GM21576 (cell line): ENCODE results near the gene AOX1.
"Not testable (repeated sequence)": the region's sequence is repeated elsewhere in the genome, so short reads cannot be mapped to it uniquely, and the experiment has no call there.

Experiments
- ATAC-seq: cut with Tn5 transposase; IDR thresholded peaks from one replicate; pipeline ENCODE4 v1.9.1; 2021; ENCODE audit warnings: mild to moderate bottlenecking, moderate library complexity; ENCODE audit not compliant: unreplicated experiment

The AOX1 gene

DNA sequence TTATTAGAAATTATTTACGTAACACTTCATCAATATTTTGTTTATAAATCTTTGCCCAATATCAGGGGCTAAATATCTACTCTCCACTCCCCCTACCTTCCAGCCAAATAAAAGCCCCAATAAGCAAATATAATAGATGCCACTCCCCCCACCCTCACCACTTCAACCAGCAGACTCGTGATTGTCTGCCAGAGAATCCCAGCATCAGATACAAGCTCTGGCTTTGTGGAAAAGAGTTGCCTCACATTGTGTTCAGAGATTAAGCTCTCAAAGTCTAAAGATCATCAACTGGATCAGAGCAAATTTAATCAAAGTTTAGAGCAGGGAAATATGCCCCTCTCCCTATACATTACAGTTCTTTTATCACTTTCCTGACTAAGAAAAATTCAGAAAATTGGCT lies 39.5 kb downstream of the AOX1 start:
- ATAC-seq, result no peak

- ATAC-seq, result no peak
Observed at GRCh38 chr2:200625958-200626363, 40.1 kb downstream of the AOX1 start.

DNA sequence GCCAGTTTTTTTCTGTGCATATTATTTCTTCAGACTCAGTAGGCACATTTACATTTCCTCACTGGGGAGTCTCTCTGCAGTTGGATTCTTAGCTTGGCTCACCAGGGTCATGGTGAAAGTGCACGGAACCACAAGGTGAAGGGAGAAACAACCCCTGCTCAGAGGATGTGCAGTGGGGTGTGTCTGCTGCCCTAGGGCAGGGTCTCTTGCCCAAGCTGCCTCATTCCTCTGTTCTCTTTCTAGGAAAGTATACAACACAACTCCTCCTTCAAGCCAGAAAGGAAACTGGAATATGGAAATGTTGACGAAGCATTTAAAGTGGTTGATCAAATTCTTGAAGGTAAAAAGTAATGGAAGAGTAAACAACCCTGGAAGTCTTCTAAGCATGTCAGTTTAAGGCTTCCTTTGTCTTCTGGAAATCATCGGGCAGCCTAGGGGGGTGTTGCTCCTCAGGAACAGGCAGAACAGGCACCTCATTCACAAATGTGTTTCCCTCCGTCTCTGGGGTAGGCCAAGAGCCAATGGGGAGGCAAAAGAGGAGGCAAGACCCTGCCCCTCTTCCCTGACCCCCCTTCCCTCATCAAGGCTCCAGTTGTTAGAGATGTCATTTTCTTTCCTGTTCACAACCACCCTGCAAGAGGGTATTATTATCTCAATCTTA lies 41.4 kb downstream of the AOX1 start:
- no peak for ATAC-seq

- ATAC-seq, result not testable (repeated sequence)
Observed at GRCh38 chr2:200628461-200628860, 42.6 kb downstream of the AOX1 start.

- ATAC-seq, result no peak
Observed at GRCh38 chr2:200631287-200631686, 45.5 kb downstream of the AOX1 start.

DNA sequence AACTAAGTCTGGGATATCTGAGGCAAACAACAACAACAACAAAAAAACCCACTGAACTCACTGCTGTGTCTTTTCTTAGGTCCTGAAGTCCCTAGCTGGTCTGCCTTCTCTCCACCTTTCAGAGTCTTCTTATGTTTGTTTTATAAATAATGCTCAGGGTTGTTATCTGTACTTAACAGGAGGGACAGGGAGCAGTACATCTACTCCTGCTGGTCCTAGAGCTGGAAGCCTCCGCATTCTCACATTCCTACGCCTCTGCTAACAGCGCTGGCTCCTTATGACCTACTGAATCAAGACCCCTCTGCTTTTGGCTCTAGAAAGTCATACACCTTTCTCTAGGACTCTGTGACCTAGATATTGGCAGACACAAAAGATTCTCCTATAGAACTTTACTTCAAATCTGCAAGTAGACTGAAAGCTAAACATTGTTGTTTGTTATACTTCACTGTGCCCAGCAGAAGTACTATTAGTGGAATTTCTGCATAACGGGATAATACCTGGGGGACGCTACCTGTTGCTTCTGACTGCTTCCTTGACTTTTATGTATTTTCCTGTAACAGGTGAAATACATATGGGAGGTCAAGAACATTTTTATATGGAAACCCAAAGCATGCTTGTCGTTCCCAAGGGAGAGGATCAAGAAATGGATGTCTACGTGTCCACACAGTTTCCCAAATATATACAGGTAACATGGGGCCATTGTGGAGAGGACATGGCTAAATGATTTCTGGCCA lies 48.6 kb downstream of the AOX1 start:
- ATAC-seq, result no peak

DNA sequence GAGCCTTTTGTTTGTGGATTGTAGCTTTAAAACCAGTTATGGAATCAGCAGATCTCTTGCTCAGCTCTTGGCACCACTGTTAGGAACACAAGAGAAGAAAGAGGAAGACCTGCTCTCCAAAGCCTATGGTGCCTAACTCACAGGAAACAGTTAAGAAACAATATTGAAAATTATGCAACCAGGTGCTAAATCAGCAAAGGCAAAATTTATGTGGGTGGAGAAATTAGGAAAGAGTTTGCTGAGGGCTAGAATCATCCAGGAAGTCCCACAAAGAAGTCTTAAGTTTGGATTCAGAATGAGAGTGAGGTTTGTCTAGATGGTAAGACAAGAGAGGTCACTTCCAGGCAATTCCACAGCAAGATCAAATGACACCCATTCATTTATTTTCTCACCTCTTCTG lies 49.4 kb downstream of the AOX1 start:
- ATAC-seq, result no peak

DNA sequence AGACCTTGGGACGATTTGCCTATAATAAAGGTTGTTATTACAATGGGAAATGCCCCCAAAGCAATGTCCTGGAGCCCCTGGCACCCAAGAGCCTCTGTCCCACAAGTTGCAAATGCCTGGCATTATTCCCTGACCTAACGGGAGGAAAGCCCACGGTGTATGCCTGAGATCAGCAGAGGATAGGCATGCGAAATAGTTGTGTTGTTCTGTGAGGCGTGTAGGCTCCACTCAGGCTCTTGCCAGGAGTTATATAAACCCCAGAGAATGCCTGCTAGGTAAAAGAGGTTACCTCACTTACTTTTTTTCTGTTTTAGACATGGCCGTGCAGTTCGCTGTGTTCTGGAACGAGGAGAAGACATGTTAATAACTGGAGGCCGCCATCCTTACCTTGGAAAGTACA lies 52.1 kb downstream of the AOX1 start:
- ATAC-seq, result no peak

DNA sequence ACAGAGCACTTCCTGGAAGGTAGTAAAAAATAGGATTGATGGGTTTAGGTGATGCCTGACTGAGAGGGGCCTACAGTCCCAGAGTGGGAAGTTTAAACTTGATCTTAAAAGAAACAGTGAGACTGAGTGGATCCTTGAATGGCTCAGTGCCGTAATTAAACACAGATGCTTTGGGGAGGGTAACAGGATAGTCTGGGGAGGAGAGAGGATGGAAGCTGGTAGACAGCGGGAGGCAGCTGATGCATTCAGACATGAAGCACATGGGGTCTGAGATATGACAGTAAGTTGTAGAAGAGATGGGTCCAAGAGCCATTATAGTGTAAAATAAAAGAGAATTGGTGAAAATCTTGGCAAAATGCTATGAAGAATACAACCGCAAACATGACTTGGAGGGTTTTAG lies 54.4 kb downstream of the AOX1 start:
- ATAC-seq, result no peak

DNA sequence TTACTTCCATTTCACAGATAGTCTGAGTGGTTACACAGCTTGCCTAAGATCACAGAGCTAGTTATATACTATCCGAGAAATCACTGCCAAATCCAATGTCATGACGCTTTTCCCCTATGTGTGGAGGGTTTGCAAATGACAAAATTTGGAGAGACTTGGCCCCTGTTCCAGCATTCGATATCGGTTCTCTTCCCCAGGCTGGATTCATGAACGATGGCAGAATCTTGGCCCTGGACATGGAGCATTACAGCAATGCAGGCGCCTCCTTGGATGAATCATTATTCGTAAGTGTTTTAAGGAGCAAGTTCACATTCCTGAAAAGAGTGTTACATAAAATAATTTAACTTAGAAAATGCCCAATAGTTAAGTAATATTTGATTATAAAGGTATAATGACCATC lies 55.1 kb downstream of the AOX1 start:
- no peak for ATAC-seq

- not testable (repeated sequence) for ATAC-seq
Observed at GRCh38 chr2:200648518-200649281, 62.9 kb downstream of the AOX1 start.

- ATAC-seq, result no peak
Observed at GRCh38 chr2:200649724-200650123, 63.9 kb downstream of the AOX1 start.

DNA sequence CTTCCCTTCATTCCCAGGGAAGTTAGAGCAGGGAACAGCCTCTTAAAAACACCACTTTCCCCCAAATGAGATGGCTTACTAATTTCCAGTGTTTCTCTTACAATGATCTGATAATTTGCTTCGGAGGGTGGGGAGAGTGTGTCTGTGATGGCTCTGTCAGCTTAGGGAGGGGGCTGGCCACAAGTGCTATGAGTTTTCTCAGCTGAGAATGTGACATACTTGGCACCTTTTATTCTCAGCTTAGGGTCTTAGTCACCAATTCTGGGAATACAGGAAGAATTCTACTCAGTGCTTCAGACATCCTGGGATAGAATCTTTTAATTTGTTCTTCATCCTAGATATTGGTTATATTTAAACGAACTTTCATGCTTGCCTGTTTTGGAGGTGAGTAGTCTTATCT lies 64.4 kb downstream of the AOX1 start:
- ATAC-seq, result no peak

GRCh38 chr2:200652158-200652557 lies 66.3 kb downstream of the AOX1 start:
- ATAC-seq, result no peak

GRCh38 chr2:200653021-200653420 lies 67.2 kb downstream of the AOX1 start:
- no peak for ATAC-seq

DNA sequence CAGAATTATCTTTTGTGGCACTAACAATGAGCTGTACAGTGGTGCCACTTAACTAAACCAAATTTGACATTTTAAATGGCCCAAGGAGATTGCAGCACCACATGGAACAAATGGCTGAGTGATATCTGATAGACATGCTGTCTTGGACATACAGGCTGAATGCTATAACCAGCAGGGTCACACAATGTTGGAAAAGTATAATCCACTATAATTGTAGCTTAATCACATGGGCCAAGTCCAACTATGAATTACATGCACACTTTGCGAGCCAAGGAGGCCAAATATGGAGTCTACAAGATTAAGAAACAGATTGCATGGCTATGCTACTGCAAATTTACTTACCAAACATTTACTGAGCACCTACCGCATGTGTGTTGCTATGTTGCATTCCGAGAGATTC lies 69.0 kb downstream of the AOX1 start:
- no peak for ATAC-seq

DNA sequence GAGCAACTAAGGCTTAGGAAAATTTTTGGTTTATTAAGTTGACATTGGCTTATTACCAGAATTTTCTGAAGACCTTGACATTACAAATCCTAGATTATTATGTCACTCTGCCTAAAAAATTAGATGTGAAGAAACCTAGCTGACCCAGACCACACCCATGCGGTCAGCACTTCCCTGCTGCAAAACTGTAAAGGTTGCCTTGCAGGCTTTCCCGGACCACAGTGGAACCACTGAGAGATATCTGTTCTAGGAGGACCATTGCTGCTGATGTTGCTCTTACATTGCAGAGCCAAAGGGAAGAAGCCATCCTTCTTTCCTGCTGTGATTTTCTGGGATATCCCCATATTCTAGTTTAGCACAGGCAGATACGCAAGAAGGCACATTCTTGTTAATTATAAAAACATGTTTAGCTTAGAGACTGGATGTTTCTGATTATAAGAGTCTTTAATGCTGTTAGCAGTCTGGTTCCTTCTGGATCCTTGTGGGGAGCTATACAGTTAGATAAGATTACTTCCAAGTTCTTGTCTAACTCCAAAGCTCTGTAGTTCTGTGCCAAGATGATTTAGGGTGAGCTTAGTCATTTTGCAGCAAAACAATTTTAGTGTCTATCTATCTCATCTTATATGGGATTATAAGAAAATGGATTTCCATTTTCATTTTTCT lies 70.2 kb downstream of the AOX1 start:
- ATAC-seq, result no peak

DNA sequence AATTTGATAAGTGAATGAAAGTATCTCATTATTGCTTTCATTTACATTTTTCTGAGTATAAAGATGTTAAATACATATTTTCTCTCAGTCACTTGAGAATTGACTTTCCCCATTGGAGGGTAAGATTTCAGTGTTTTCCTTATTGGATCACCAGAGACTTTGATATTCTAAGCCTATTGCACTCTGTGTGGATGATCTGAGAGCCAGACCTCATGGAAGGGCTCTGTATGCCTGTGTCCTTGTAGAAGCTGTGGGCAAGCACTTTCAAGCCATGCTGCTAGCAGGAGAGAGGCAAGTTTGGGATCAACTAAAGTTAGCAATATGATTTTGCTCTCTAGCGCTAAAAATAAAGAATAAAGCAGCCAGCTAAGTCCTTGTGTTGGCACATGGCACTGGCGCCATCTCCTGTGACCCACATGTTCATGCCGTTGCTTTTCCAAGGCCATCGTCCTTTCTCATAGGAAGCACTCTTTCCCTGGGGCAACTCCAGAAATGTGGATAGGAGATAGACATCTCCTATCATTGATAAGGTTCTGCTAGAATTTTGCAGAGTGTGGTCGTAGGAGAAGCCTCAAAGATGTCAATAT lies 72.6 kb downstream of the AOX1 start:
- no peak for ATAC-seq

- ATAC-seq, result no peak
Observed at GRCh38 chr2:200659410-200659809, 73.6 kb downstream of the AOX1 start.

- no peak for ATAC-seq
Observed at GRCh38 chr2:200661477-200661876, 75.7 kb downstream of the AOX1 start.

- no peak for ATAC-seq
Observed at GRCh38 chr2:200662727-200663126, 76.9 kb downstream of the AOX1 start.
